Stimulated activated CD4-positive, alpha-beta T cell treated with anti-CD3 and anti-CD28 coated beads, Interleukin-4, amount 100 ng/mL, for 48 hours (primary cell): ENCODE data around the gene GAMT.
"Not testable (repeated sequence)": the region's sequence is repeated elsewhere in the genome, so short reads cannot be mapped to it uniquely, and the experiment has no call there.

Source experiments
- DNase-seq, 2 donors: peaks; one replicate each; pipeline ENCODE4 v3.0.0-alpha.2; 2020; ENCODE audit warnings: low read depth in 2 of 2

GAMT gene

GRCh38 chr19:1401138-1401888 is at the start of gene GAMT:
GAMT (minus strand) TSS chr19:1401542; CDS start chr19:1401476, 66 bp downstream.
- peak; percentile 46 to 54 for DNase-seq

- DNase-seq = no peak
Measured at GRCh38 chr19:1449467-1450442, 48.4 kb upstream of the GAMT start, which contains the start of gene APC2. APC2 (plus strand) TSS chr19:1450121; CDS start chr19:1453002, 2,881 bp downstream.

- DNase-seq = no peak
Measured at GRCh38 chr19:1447944-1448343, 46.6 kb upstream of the GAMT start.

GRCh38 chr19:1447504-1447903 is 46.2 kb upstream of the GAMT start:
- no peak for DNase-seq

GRCh38 chr19:1446713-1447481 is 45.6 kb upstream of the GAMT start:
- no peak for DNase-seq

- no peak for DNase-seq
Measured at GRCh38 chr19:1445932-1446712, 44.8 kb upstream of the GAMT start.

GRCh38 chr19:1445185-1445931 is 44.0 kb upstream of the GAMT start:
- peak; percentile 69 to 70 for DNase-seq

- DNase-seq = no peak
Measured at GRCh38 chr19:1441677-1442438, 40.5 kb upstream of the GAMT start.

GRCh38 chr19:1441022-1441426 is 39.7 kb upstream of the GAMT start:
- no peak for DNase-seq

GRCh38 chr19:1440418-1440801 is 39.1 kb upstream of the GAMT start:
- no peak for DNase-seq

- DNase-seq = not testable (repeated sequence)
Measured at GRCh38 chr19:1439525-1440417, 38.4 kb upstream of the GAMT start.

- DNase-seq = no peak
Measured at GRCh38 chr19:1438933-1439354, 37.6 kb upstream of the GAMT start.

- peak; percentile 92 to 93 for DNase-seq
Measured at GRCh38 chr19:1438035-1438932, 36.9 kb upstream of the GAMT start, which contains the start of gene RPS15. RPS15 (plus strand) TSS chr19:1438396; CDS start chr19:1438426, 30 bp downstream.

GRCh38 chr19:1437609-1438008 is 36.3 kb upstream of the GAMT start:
- no peak for DNase-seq

GRCh38 chr19:1435378-1435989 is 34.1 kb upstream of the GAMT start:
- no peak for DNase-seq

GRCh38 chr19:1434577-1435060 is 33.3 kb upstream of the GAMT start:
- DNase-seq = no peak

GRCh38 chr19:1434040-1434366 is 32.7 kb upstream of the GAMT start:
- DNase-seq = no peak
